K562 (cell line): ENCODE measurements around the gene OMA1. TPM values are rescaled to one million over a fixed set of nuclear protein-coding genes. Genes with fewer than 3 reads are reported as not detected.
A peak's percentile ranks its signal among the peaks of the same experiment; 100 is the strongest.

Experiments
- ATAC-seq: fragments of 200-7000 bp; cut with Tn5 transposase; 3 replicates; pipeline ENCODE4 v1.9.1; 2020; ENCODE audit warnings: moderate library complexity
- BruUV-seq: library from RNA; stranded (reverse); fragments of 400-500 nt; replicated peaks from 2 replicates; lab custom pipeline; 2021; lab: Mats Ljungman, UMichigan
- CTCF ChIA-PET: fragments of 300-600 bp; formaldehyde crosslinking; extraction: SDS; loops from one replicate; lab custom pipeline; 2021; ENCODE audit warnings: low intra/inter-chr PET ratio; lab: Yijun Ruan, JAX
- POLR2A ChIA-PET: fragments of 300-600, 350-650 bp; sonication (Branson Sonifier 250); formaldehyde crosslinking; extraction: SDS; loops from one replicate; lab custom pipeline; 2021; ENCODE audit warnings: antibody characterized with exemption, inconsistent platforms; lab: Yijun Ruan, JAX
- DNase-seq, 4 experiments: peaks; one replicate each; pipeline versions ENCODE4 v3.0.0 to v3.0.0-alpha.2; 2011 to 2018; ENCODE audit warnings: low spot score in 3 of 4, mixed read lengths in 3 of 4; ENCODE audit errors: extremely low read depth in 1 of 4
- FAIRE-seq: peaks from 2 replicates; lab custom pipeline; 2011; peaks lifted over from hg19 to GRCh38; lab: Jason Lieb, UNC
- H2AFZ ChIP-seq: 2 replicates; pipeline ENCODE4 v1.6.0; 2011; ENCODE audit warnings: low read depth, low read length, control low read depth, inconsistent platforms
- H3K27ac ChIP-seq: fragments of 200-600 bp; 3 replicates; pipeline ENCODE4 v1.8.0; 2011; ENCODE audit warnings: low read depth, mild to moderate bottlenecking, control low read depth, inconsistent platforms, low read length, moderate library complexity, mixed read lengths; ENCODE audit errors: extremely low read depth
- H3K27me3 ChIP-seq, 2 experiments: fragments of 300-600 bp in 1 of 2; 2 replicates in 1 of 2; 3 replicates in 1 of 2; pipeline versions ENCODE4 v1.6.0 to v1.8.0; 2011; ENCODE audit warnings: inconsistent platforms in 2 of 2, low read length in 2 of 2, mild to moderate bottlenecking in 1 of 2, mixed read lengths in 1 of 2, moderate library complexity in 1 of 2; ENCODE audit not compliant: control insufficient read depth in 2 of 2, insufficient read depth in 2 of 2
- H3K36me3 ChIP-seq: fragments of 300-600 bp; 3 replicates; pipeline ENCODE4 v1.8.0; 2011; ENCODE audit warnings: mild to moderate bottlenecking, low read length, inconsistent platforms; ENCODE audit not compliant: control insufficient read depth, insufficient read depth
- H3K4me1 ChIP-seq, 2 experiments: fragments of 200-600 bp in 1 of 2; replicated peaks in 1 of 2; 2 replicates in 1 of 2; 3 replicates in 1 of 2; pipeline versions ENCODE4 v1.5.1 to v1.8.0; 2011; ENCODE audit warnings: inconsistent platforms in 2 of 2, low read length in 2 of 2, mild to moderate bottlenecking in 1 of 2, mixed read lengths in 1 of 2, moderate library complexity in 1 of 2; ENCODE audit not compliant: control insufficient read depth in 2 of 2, insufficient read depth in 2 of 2
- H3K4me2 ChIP-seq: 2 replicates; pipeline ENCODE4 v1.6.1; 2011; ENCODE audit warnings: low read length, control low read depth, inconsistent platforms, mixed read lengths; ENCODE audit not compliant: insufficient read depth
- H3K4me3 ChIP-seq: fragments of 200-600 bp; sonication (generic), shearing (Covaris generic); 2 replicates; pipeline ENCODE4 v1.5.1; 2016; ENCODE audit warnings: control low read depth, inconsistent platforms
- H3K79me2 ChIP-seq: fragments of 200-600 bp; 3 replicates; pipeline ENCODE4 v1.8.0; 2011; ENCODE audit warnings: low read length, inconsistent platforms; ENCODE audit not compliant: control insufficient read depth, insufficient read depth
- H3K9ac ChIP-seq, 2 experiments: 2 replicates each; pipeline versions ENCODE4 v1.6.0 to v1.6.1; 2011; ENCODE audit warnings: low read depth in 2 of 2, low read length in 2 of 2, control low read depth in 1 of 2, inconsistent platforms in 1 of 2, mild to moderate bottlenecking in 1 of 2, mixed read lengths in 1 of 2; ENCODE audit not compliant: insufficient read depth in 1 of 2
- H3K9me1 ChIP-seq: one replicate; pipeline ENCODE4 v1.6.0; 2011; ENCODE audit warnings: inconsistent platforms, mild to moderate bottlenecking, low read length, moderate library complexity; ENCODE audit not compliant: control insufficient read depth, insufficient read depth
- H3K9me3 ChIP-seq: replicated peaks from 2 replicates; pipeline ENCODE4 v1.5.1; 2011; ENCODE audit warnings: low read depth, low read length, inconsistent platforms; ENCODE audit not compliant: control insufficient read depth, insufficient read depth
- H4K20me1 ChIP-seq: replicated peaks from 2 replicates; pipeline ENCODE4 v1.6.1; 2011; ENCODE audit warnings: low read length, inconsistent platforms, mixed read lengths; ENCODE audit not compliant: control insufficient read depth, insufficient read depth
- CEBPZ ChIP-seq: fragments of 150-350 bp; IDR thresholded peaks from 2 replicates; pipeline ENCODE4 v1.6.1; 2014; ENCODE audit warnings: low read depth, mild to moderate bottlenecking, low read length, borderline replicate concordance
- CREB3 ChIP-seq: fragments of 450-650 bp; conservative IDR thresholded peaks from 2 replicates; pipeline ENCODE4 v1.6.1; 2016; ENCODE audit warnings: missing genetic modification characterization, low read depth, mild to moderate bottlenecking, missing compliant biosample characterization, moderate library complexity
- ESRRB ChIP-seq: fragments of 250-450 bp; sonication (Bioruptor Pico); IDR thresholded peaks from 2 replicates; pipeline ENCODE4 v1.5.0; 2020; ENCODE audit warnings: mild to moderate bottlenecking, moderate library complexity, borderline replicate concordance
- FIP1L1 ChIP-seq: fragments of 200-400 bp; formaldehyde crosslinking; IDR thresholded peaks from 2 replicates; pipeline ENCODE4 v1.6.1; 2018; ENCODE audit warnings: mild to moderate bottlenecking, low read depth, low read length; ENCODE audit not compliant: poor library complexity, severe bottlenecking
- FOXJ3 ChIP-seq: sonication (generic); formaldehyde crosslinking; IDR thresholded peaks from 2 replicates; pipeline ENCODE4 v1.4.0; 2020; ENCODE audit warnings: mild to moderate bottlenecking, missing genetic modification reagents
- MLLT1 ChIP-seq, 2 experiments: fragments of 450-650 bp; IDR thresholded peaks; 2 replicates each; pipeline ENCODE4 v1.6.1; 2016
- NELFE ChIP-seq: IDR thresholded peaks from 2 replicates; pipeline ENCODE4 v1.6.1; 2011; ENCODE audit warnings: mild to moderate bottlenecking; ENCODE audit not compliant: insufficient read depth, insufficient read length
- NR2C1 ChIP-seq, 2 experiments: fragments of 450-650 bp; IDR thresholded peaks; 2 replicates each; pipeline ENCODE4 v1.6.1; 2017; ENCODE audit warnings: mild to moderate bottlenecking in 2 of 2, antibody characterized with exemption in 1 of 2, inconsistent platforms in 1 of 2, missing compliant biosample characterization in 1 of 2, missing genetic modification characterization in 1 of 2
- RBM25 ChIP-seq: fragments of 200-400 bp; formaldehyde crosslinking; IDR thresholded peaks from 2 replicates; pipeline ENCODE4 v1.6.1; 2018; ENCODE audit warnings: low read length, low read depth, moderate library complexity; ENCODE audit not compliant: severe bottlenecking
- SIN3B ChIP-seq: fragments of 450-650 bp; IDR thresholded peaks from 2 replicates; pipeline ENCODE4 v1.6.1; 2017; ENCODE audit warnings: low read depth, mild to moderate bottlenecking, moderate library complexity
- SMAD2 ChIP-seq: fragments of 150-350 bp; IDR thresholded peaks from 2 replicates; pipeline ENCODE4 v1.6.1; 2014; ENCODE audit warnings: low read depth, mild to moderate bottlenecking, low read length
- WGBS: fragments of 100-300 bp; shearing (Covaris generic); methylation state at CpG from one replicate; pipeline ENCODE4 v1.1.6; 2016; ENCODE audit warnings: low coverage, mixed read lengths; ENCODE audit not compliant: insufficient coverage; ENCODE audit errors: missing lambda C conversion rate; 5-methylcytosine and 5-hydroxymethylcytosine counted together
- in situ Hi-C: fragments of 300-500 bp; cut with MboI; formaldehyde crosslinking; loops from 4 replicates; pipeline ENCODE4 v1.15.0; 2018; ENCODE audit warnings: inconsistent platforms, mixed read lengths
- intact Hi-C: fragments of 100-400 bp; cut with micrococcal nuclease; formaldehyde crosslinking; loops from 2 replicates; pipeline ENCODE4 v1.14.2; 2022
- polyA plus RNA-seq, 8 experiments: library from polyadenylated mRNA; depleted of rRNA in 4 of 8; stranded (reverse) in 5 of 8; unstranded in 3 of 8; fragments of >200 nt; fragmentation: Nextera tagmentation in 2 of 8; fragmentation: Illumina TruSeq in 1 of 8; extraction: Ambion mirVana in 2 of 8; extraction: Trizol in 1 of 8; gene quantifications; 2 replicates each; pipeline versions ENCODE4 v1.2.1 to v1.2.3, GENCODE V29; 2011 to 2014; ENCODE audit warnings: inconsistent platforms in 1 of 8, missing spikeins in 1 of 8
- total RNA-seq, 7 experiments: library from RNA; depleted of rRNA in 6 of 7; stranded (reverse); fragments of >200 nt in 6 of 7; fragmentation: Illumina TruSeq in 2 of 7; extraction: Trizol in 2 of 7; gene quantifications; 2 replicates each; pipeline versions ENCODE4 v1.2.1 to v1.2.3, GENCODE V29; 2011 to 2021; ENCODE audit warnings: low replicate concordance in 1 of 7

The OMA1 gene
- total and polyA plus RNA-seq, 9 of the 15 experiments (the other 6 are each of a cell fraction or from before 2014, with no cell fraction given) = 16.6 to 51.5 (median 33.5) TPM

- H3K27me3 ChIP-seq = peaks cover 0 to 27% of the 10 kb centered on the region in 2 experiments; a peak in 2 of 5 replicates
- H3K9me1 ChIP-seq = no peaks in the 10 kb centered on the region
- FAIRE-seq (no peak), DNase-seq (no peak), ATAC-seq (peak; percentile 27; the same call in 2 of the 3 replicates)
- ChIA-PET CTCF (no interaction called here), POLR2A (no interaction called here)
- H3K79me2 ChIP-seq = no peaks in the 10 kb centered on the region
- in situ Hi-C loops = no loop called here
- no peaks in the 10 kb centered on the region for H3K36me3 ChIP-seq
- H3K9ac ChIP-seq = no peak overlapping the region
- no peak for TF ChIP-seq RBM25
- TF ChIP-seq NELFE = no peak
- no peak for TF ChIP-seq SMAD2
- TF ChIP-seq FIP1L1 = no peak
- no peak for TF ChIP-seq NR2C1 (IDR thresholded peaks at IDR 0.05)
- TF ChIP-seq NR2C1 (tag; IDR thresholded peaks at IDR 0.05) = no peak
- no peak for TF ChIP-seq MLLT1 (IDR thresholded peaks at IDR 0.05)
- no peak for TF ChIP-seq ESRRB (CRISPR knock-in tag)
- no peak for TF ChIP-seq SIN3B
- TF ChIP-seq CREB3 = no peak
- no peak for TF ChIP-seq FOXJ3 (CRISPR knock-in tag)
- no peak for TF ChIP-seq CEBPZ
- 12% methylated on average over 6 of the region's 6 CpGs for WGBS
- H3K4me3 ChIP-seq = no peak overlapping the region
- intact Hi-C loops = no loop called here
- H3K4me1 ChIP-seq = no peaks in the 10 kb centered on the region
- BruUV-seq = no TSS peak
- H4K20me1 ChIP-seq = 0 out of 2 replicates have a peak, but pooled peaks cover 5% of the 10 kb centered on the region
- H3K27ac ChIP-seq = no peak overlapping the region
- no peak overlapping the region for H2AFZ ChIP-seq
- no peak overlapping the region for H3K4me2 ChIP-seq
- H3K9me3 ChIP-seq = no peaks in the 10 kb centered on the region
Observed at GRCh38 chr1:58466630-58467241, 79.8 kb downstream of the OMA1 start.
